Esophagus muscularis mucosa (tissue), 4 donors: ENCODE measurements around the gene FHOD1.

Experiments used
- CTCF ChIP-seq, 3 experiments: fragments of 200-600 bp in 2 of 3; fragments of 450-650 bp in 1 of 3; sonication (generic) in 2 of 3; IDR thresholded peaks; one replicate each; pipeline ENCODE4 v1.5.1; 2017 to 2019; ENCODE audit warnings: antibody characterized with exemption in 3 of 3, mild to moderate bottlenecking in 2 of 3, moderate library complexity in 1 of 3
- EP300 ChIP-seq: sonication (generic); formaldehyde crosslinking; IDR thresholded peaks from one replicate; pipeline ENCODE4 v1.6.1; 2017; ENCODE audit warnings: antibody characterized with exemption
- POLR2A ChIP-seq: fragments of 450-650 bp; IDR thresholded peaks from one replicate; pipeline ENCODE4 v1.6.1; 2017; ENCODE audit warnings: antibody characterized with exemption, moderate library complexity, mild to moderate bottlenecking, low read depth
- POLR2AphosphoS5 ChIP-seq, 2 donors: sonication (generic); formaldehyde crosslinking; IDR thresholded peaks; one replicate each; pipeline ENCODE4 v1.6.1; 2017; ENCODE audit warnings: antibody characterized with exemption in 2 of 2

GRCh38 chr16:67257486-67258160, 10.3 kb upstream of the FHOD1 start:
- no peak for TF ChIP-seq EP300
- no peak for TF ChIP-seq CTCF (IDR thresholded peaks at IDR 0.05)
- TF ChIP-seq POLR2A: no peak
- TF ChIP-seq POLR2AphosphoS5 (IDR thresholded peaks at IDR 0.05): no peak
